Testis (tissue), 3 donors: ENCODE measurements around the gene GMDS. TPM values are rescaled to one million over a fixed set of nuclear protein-coding genes. Genes with fewer than 3 reads are reported as not detected.

ENCODE experiments used
- DNase-seq: peaks from one replicate; pipeline ENCODE4 v3.0.0-alpha.2; 2019
- H3K27ac ChIP-seq, 2 donors: fragments of 200-600 bp; sonication (generic); one replicate each; pipeline ENCODE4 v1.5.1; 2019
- H3K27me3 ChIP-seq: fragments of 200-600 bp; sonication (generic); one replicate; pipeline ENCODE4 v1.5.1; 2019
- H3K36me3 ChIP-seq: fragments of 200-600 bp; sonication (generic); one replicate; pipeline ENCODE4 v1.5.1; 2017; ENCODE audit warnings: low read depth; ENCODE audit errors: missing control alignments
- H3K4me1 ChIP-seq: fragments of 200-600 bp; sonication (generic); one replicate; pipeline ENCODE4 v1.5.1; 2019
- H3K4me3 ChIP-seq, 2 donors: fragments of 200-600 bp; sonication (generic); one replicate each; pipeline ENCODE4 v1.5.1; 2017 to 2019
- H3K9me3 ChIP-seq: fragments of 200-600 bp; sonication (generic); one replicate; pipeline ENCODE4 v1.5.1; 2017
- CTCF ChIP-seq, 3 experiments: fragments of 450-650 bp in 2 of 3; fragments of 200-600 bp in 1 of 3; sonication (generic) in 1 of 3; IDR thresholded peaks; one replicate each; pipeline ENCODE4 v1.5.1; 2016 to 2019; ENCODE audit warnings: antibody characterized with exemption in 3 of 3, mild to moderate bottlenecking in 2 of 3, moderate library complexity in 1 of 3
- POLR2A ChIP-seq: fragments of 450-650 bp; IDR thresholded peaks from one replicate; pipeline ENCODE4 v1.6.1; 2017; ENCODE audit warnings: antibody characterized with exemption, mild to moderate bottlenecking, moderate library complexity
- WGBS, 2 donors: methylation state at CpG; one replicate each; pipeline ENCODE4 v1.1.5; 2018; 5-methylcytosine and 5-hydroxymethylcytosine counted together
- intact Hi-C: fragments of 100-400 bp; cut with DNase I; formaldehyde crosslinking; loops from one replicate; pipeline ENCODE4 v1.15.1; 2023; ENCODE audit warnings: low total_unique reads
- polyA plus RNA-seq: library from polyadenylated mRNA; stranded (reverse); fragments of 350-450 nt; fragmentation: Illumina TruSeq; extraction: RNeasy Lipid Tissue Mini Kit (QIAGEN cat#74804); gene quantifications from one replicate; pipeline ENCODE4 v1.2.3, GENCODE V29; 2014; ENCODE audit warnings: low read depth, low replicate concordance; ENCODE audit not compliant: insufficient read depth
- total RNA-seq, 2 donors: library from RNA; depleted of rRNA; stranded (reverse); fragments of >200 nt; gene quantifications; one replicate each; pipeline ENCODE4 v1.2.3, GENCODE V29; 2016

Gene GMDS
- total and polyA plus RNA-seq, 3 donors from 2014 or later = 19.6 to 31.1 (median 22.2) TPM

DNA sequence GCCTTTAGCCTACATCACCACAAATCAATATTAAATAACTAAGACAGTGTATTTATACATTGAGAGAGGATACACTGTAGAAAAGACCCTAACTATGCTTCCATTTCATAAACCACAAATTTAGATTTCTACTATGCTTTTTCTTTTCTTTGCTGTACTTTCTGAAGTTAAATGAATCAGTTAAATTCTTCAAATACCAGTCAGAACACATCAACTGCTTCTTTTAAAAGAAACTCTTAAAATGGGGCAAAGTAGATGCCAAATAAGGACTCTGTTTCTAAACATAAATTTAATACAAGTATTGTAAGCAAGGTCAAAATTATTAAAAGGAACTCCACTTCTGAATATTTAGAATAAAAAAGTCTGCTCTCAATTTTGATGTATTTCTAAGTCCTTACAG lies 76.9 kb downstream of the GMDS start:
- no peak overlapping the region for H3K27ac ChIP-seq
- no peaks in the 10 kb centered on the region for H3K36me3 ChIP-seq
- H3K4me3 ChIP-seq = no peak overlapping the region
- H3K9me3 ChIP-seq = no peaks in the 10 kb centered on the region
- H3K27me3 ChIP-seq = no peaks in the 10 kb centered on the region
- no peaks in the 10 kb centered on the region for H3K4me1 ChIP-seq
- no peak for DNase-seq
- intact Hi-C loops = no loop called here
- TF ChIP-seq POLR2A (no peak), CTCF (IDR thresholded peaks at IDR 0.05) (no peak)

DNA sequence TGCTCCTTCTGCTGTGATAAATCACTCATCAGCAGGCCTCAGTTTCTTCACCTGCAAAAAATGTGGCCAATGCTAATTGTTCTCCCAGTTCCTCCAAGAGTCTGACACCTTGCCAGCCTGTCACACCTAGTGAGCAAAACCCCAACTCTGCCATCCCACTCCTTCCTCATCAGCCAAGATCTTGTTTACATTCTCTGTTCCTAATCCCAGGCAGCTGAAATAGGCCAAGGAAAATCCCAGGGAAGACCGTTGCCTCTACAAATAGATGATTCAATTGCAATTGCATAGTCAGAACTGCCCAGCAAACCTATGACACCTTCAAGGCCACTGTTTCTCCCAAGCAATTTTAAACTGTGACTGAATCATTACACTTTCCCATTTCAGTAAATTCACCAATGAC lies 78.7 kb downstream of the GMDS start:
- Histone ChIP-seq H3K27me3 (no peaks in the 10 kb centered on the region), H3K4me1 (no peaks in the 10 kb centered on the region), H3K36me3 (no peaks in the 10 kb centered on the region), H3K27ac (no peak overlapping the region), H3K4me3 (no peak overlapping the region), H3K9me3 (no peaks in the 10 kb centered on the region)
- no peak for DNase-seq
- 83 to 89% methylated on average over 1 of the region's 1 CpG for WGBS, 2 donors
- intact Hi-C loops = no loop called here
- TF ChIP-seq CTCF (IDR thresholded peaks at IDR 0.05) (no peak), POLR2A (no peak)

DNA sequence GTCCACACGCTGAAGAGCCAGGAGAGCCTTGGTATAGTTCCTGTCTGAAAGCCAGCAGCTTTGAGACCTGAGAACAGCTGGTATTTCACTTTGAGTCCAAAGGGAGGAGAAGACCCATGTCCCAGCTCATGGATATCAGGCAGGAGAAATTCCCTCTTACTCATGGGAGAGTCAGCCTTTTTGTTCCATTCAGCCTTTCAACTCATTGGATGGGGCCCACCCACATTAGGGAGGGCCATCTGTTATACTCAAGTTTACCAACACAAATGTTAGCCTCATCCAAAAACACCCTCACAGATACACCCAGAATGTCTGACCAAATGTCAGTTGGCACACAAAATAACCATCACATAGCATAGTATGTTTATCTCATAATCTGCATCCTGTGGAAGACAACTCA lies 80.1 kb downstream of the GMDS start:
- Histone ChIP-seq H3K36me3 (no peaks in the 10 kb centered on the region), H3K4me3 (no peak overlapping the region), H3K4me1 (no peaks in the 10 kb centered on the region), H3K9me3 (no peaks in the 10 kb centered on the region), H3K27ac (no peak overlapping the region), H3K27me3 (no peaks in the 10 kb centered on the region)
- WGBS, 2 donors = 96 to 100% methylated on average over 1 of the region's 1 CpG
- TF ChIP-seq CTCF (IDR thresholded peaks at IDR 0.05) (no peak), POLR2A (no peak)
- intact Hi-C loops = no loop called here
- no peak for DNase-seq

DNA sequence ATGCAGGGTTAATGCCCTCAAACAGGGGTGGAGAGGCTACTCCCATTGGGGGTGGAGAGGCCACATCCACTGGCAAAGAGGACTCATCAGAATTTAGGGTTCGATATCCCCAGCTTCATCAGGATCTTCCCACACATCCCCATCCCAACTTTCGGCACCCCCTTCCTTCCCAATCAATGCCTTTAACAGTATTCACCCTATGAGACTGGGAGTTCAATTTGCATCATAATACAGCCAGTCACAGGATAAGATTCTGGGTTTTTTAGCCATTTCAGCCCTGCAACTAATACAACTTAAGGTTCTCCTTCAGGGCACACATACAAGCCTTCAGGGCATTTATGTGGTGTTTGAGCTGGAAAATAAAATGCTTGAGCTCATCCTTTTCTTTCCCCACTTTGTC lies 80.9 kb downstream of the GMDS start:
- Histone ChIP-seq H3K36me3 (no peaks in the 10 kb centered on the region), H3K27me3 (no peaks in the 10 kb centered on the region), H3K4me3 (no peak overlapping the region), H3K4me1 (no peaks in the 10 kb centered on the region), H3K9me3 (no peaks in the 10 kb centered on the region), H3K27ac (no peak overlapping the region)
- TF ChIP-seq CTCF (IDR thresholded peaks at IDR 0.05) = no peak
- no peak for TF ChIP-seq POLR2A
- no peak for DNase-seq
- WGBS, 2 donors = 93 to 99% methylated on average over 2 of the region's 2 CpGs
- intact Hi-C loops = no loop called here

DNA sequence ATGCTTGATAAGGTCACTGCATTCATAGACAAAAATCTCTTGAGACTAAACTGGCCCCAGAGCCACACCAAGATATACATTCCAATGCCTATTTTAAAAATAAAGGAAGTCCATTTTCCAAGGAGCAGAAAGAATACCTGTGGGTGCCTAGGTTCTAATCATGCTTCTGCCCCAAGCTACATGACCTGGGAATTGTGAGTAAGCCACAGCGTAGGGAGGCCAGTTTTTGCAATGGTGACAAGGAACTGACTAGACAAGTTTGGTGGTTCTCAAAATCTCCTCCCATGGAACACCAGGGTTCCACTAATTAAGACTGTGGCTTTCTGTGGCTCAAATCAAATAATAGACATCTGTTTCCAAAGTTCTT lies 83.3 kb downstream of the GMDS start:
- 79 to 91% methylated on average over 1 of the region's 1 CpG for WGBS, 2 donors

More for the DNA sequence above, 83.3 kb downstream of the GMDS start:
- no peaks in the 10 kb centered on the region for H3K9me3 ChIP-seq
- no peak for TF ChIP-seq CTCF (IDR thresholded peaks at IDR 0.05)
- no peak for TF ChIP-seq POLR2A
- intact Hi-C loops = no loop called here
- no peak for DNase-seq
- no peak overlapping the region for H3K27ac ChIP-seq
- no peaks in the 10 kb centered on the region for H3K36me3 ChIP-seq
- H3K27me3 ChIP-seq = no peaks in the 10 kb centered on the region
- no peak overlapping the region for H3K4me3 ChIP-seq
- H3K4me1 ChIP-seq = no peaks in the 10 kb centered on the region
